Body of pancreas (tissue), 4 donors: ENCODE results near the gene GDF7. TPM values are rescaled to one million over a fixed set of nuclear protein-coding genes. Genes with fewer than 3 reads are reported as not detected.

Source experiments
- ATAC-seq: fragments of 150-250 bp; one replicate; pipeline ENCODE4 v1.9.1; 2016
- DNase-seq, 4 donors: peaks; one replicate each; pipeline ENCODE4 v3.0.0-alpha.2; 2019
- H3K27ac ChIP-seq, 4 donors: fragments of 200-600 bp; sonication (generic); 1 replicate in 3 of 4; 2 replicates in 1 of 4; pipeline versions ENCODE4 v1.5.1 to v1.6.1; 2016 to 2019; ENCODE audit warnings: mild to moderate bottlenecking in 1 of 4, mixed read lengths in 1 of 4, moderate library complexity in 1 of 4
- H3K27me3 ChIP-seq, 2 donors: fragments of 200-600 bp; sonication (generic); one replicate each; pipeline ENCODE4 v1.6.0; 2016; ENCODE audit warnings: mild to moderate bottlenecking in 1 of 2
- H3K36me3 ChIP-seq, 2 donors: fragments of 200-600 bp; sonication (generic); replicated peaks in 1 of 2; 2 replicates each; pipeline ENCODE4 v1.5.1; 2016; ENCODE audit warnings: low read depth in 2 of 2; ENCODE audit not compliant: insufficient read depth in 1 of 2
- H3K4me1 ChIP-seq: fragments of 200-600 bp; sonication (generic); one replicate; pipeline ENCODE4 v1.6.0; 2016
- H3K4me3 ChIP-seq, 2 donors: fragments of 200-600 bp; sonication (generic); 1 replicate in 1 of 2; 2 replicates in 1 of 2; pipeline ENCODE4 v1.5.1; 2016 to 2019
- H3K9me3 ChIP-seq, 3 donors: fragments of 200-600 bp; sonication (generic); 1 replicate in 2 of 3; 2 replicates in 1 of 3; pipeline ENCODE4 v1.5.1; 2016
- CTCF ChIP-seq, 7 experiments: fragments of 450-650 bp in 4 of 7; fragments of 200-600 bp in 3 of 7; sonication (generic) in 3 of 7; IDR thresholded peaks; one replicate each; pipeline ENCODE4 v1.5.1; 2016 to 2019; ENCODE audit warnings: antibody characterized with exemption in 7 of 7
- POLR2A ChIP-seq, 3 donors: fragments of 450-650 bp; IDR thresholded peaks; one replicate each; pipeline ENCODE4 v1.6.1; 2016; ENCODE audit warnings: antibody characterized with exemption in 3 of 3, mild to moderate bottlenecking in 2 of 3
- WGBS, 2 donors: methylation state at CpG; one replicate each; pipeline ENCODE4 v1.1.5; 2017; 5-methylcytosine and 5-hydroxymethylcytosine counted together
- intact Hi-C: fragments of 100-400 bp; cut with DNase I; formaldehyde crosslinking; loops from one replicate; pipeline ENCODE4 v1.15.1; 2023
- total RNA-seq, 2 donors: library from RNA; depleted of rRNA; stranded (reverse); fragments of >200 nt; gene quantifications; one replicate each; pipeline ENCODE4 v1.1.0, GENCODE V29; 2016

Gene GDF7
- total RNA-seq, 2 donors from 2014 or later, result 2.0 to 7.3 TPM

GRCh38 chr2:20641123-20641985 lies 25.6 kb upstream of the GDF7 start:
- 86 to 87% methylated on average over 12 to 23 of the region's 23 CpGs for WGBS, 2 donors
- Histone ChIP-seq H3K36me3 (peaks cover 0 to 1% of the 10 kb centered on the region in 2 donors), H3K27me3 (no peaks in the 10 kb centered on the region), H3K27ac (no peak overlapping the region), H3K4me3 (no peak overlapping the region), H3K9me3 (no peaks in the 10 kb centered on the region), H3K4me1 (peaks cover 4% of the 10 kb centered on the region)
- intact Hi-C loops, result loop anchor here (5.0 kb wide), 1 partner anchor 244 kb away; no protein-coding TSS in a partner anchor
- DNase-seq (no peak), ATAC-seq (no peak)
- TF ChIP-seq CTCF (IDR thresholded peaks at IDR 0.05), result no peak
- no peak for TF ChIP-seq POLR2A (IDR thresholded peaks at IDR 0.05)

- peaks cover 0 to 1% of the 10 kb centered on the region in 2 donors for H3K36me3 ChIP-seq
- intact Hi-C loops, result loop anchor here (5.0 kb wide), 1 partner anchor 245 kb away; no protein-coding TSS in a partner anchor
- ATAC-seq (peak; percentile 93), DNase-seq (peak; percentile 81 to 88 (median 82))
- no peaks in the 10 kb centered on the region for H3K27me3 ChIP-seq
- WGBS, 2 donors, result 30 to 45% methylated on average over 18 to 26 of the region's 26 CpGs
- H3K4me3 ChIP-seq, result no peak overlapping the region
- H3K4me1 ChIP-seq, result peaks cover 4% of the 10 kb centered on the region
- no peak for TF ChIP-seq POLR2A (IDR thresholded peaks at IDR 0.05)
- TF ChIP-seq CTCF (IDR thresholded peaks at IDR 0.05), result peak; percentile 88 to 97 (median 94)
- H3K27ac ChIP-seq, result no peak overlapping the region
- H3K9me3 ChIP-seq, result no peaks in the 10 kb centered on the region
Observed at GRCh38 chr2:20642055-20642971, 24.6 kb upstream of the GDF7 start.

- TF ChIP-seq CTCF (IDR thresholded peaks at IDR 0.05) (no peak), POLR2A (IDR thresholded peaks at IDR 0.05) (no peak)
- Histone ChIP-seq H3K4me3 (no peak overlapping the region), H3K27me3 (no peaks in the 10 kb centered on the region), H3K27ac (no peak overlapping the region), H3K36me3 (peaks cover 0 to 1% of the 10 kb centered on the region in 2 donors), H3K4me1 (peaks cover 4% of the 10 kb centered on the region), H3K9me3 (no peaks in the 10 kb centered on the region)
- 89 to 93% methylated on average over 5 to 7 of the region's 7 CpGs for WGBS, 2 donors
- DNase-seq (no peak), ATAC-seq (no peak)
- intact Hi-C loops, result loop anchor here (5.0 kb wide), 1 partner anchor 246 kb away; no protein-coding TSS in a partner anchor
Observed at GRCh38 chr2:20643060-20643459, 23.9 kb upstream of the GDF7 start.

GRCh38 chr2:20643826-20644225 lies 23.1 kb upstream of the GDF7 start:
- no peak for TF ChIP-seq CTCF (IDR thresholded peaks at IDR 0.05)

More at GRCh38 chr2:20643826-20644225, 23.1 kb upstream of the GDF7 start:
- H3K9me3 ChIP-seq, result no peaks in the 10 kb centered on the region
- H3K4me3 ChIP-seq, result no peak overlapping the region
- H3K27ac ChIP-seq, result no peak overlapping the region
- 58 to 79% methylated on average over 3 of the region's 3 CpGs for WGBS, 2 donors
- ATAC-seq (no peak), DNase-seq (no peak)
- intact Hi-C loops, result loop anchor here (5.0 kb wide), 1 partner anchor 247 kb away; no protein-coding TSS in a partner anchor
- H3K27me3 ChIP-seq, result no peaks in the 10 kb centered on the region
- peaks cover 0 to 1% of the 10 kb centered on the region in 2 donors for H3K36me3 ChIP-seq
- H3K4me1 ChIP-seq, result peaks cover 6% of the 10 kb centered on the region
